AG04449 (cell line): ENCODE measurements around the gene RUNX1.

Experiments
- CTCF ChIA-PET: fragments of 350-600 bp; formaldehyde crosslinking; extraction: SDS; loops from one replicate; lab custom pipeline; 2021; ENCODE audit warnings: antibody characterized with exemption; lab: Yijun Ruan, JAX
- POLR2A ChIA-PET: fragments of 400-600, 350-600 bp; formaldehyde crosslinking; extraction: SDS; loops from one replicate; lab custom pipeline; 2020; ENCODE audit warnings: antibody characterized with exemption, inconsistent platforms; lab: Yijun Ruan, JAX
- DNase-seq: peaks from one replicate; pipeline ENCODE4 v3.0.0-alpha.2; 2010; ENCODE audit warnings: low read depth, low spot score
- H3K4me3 ChIP-seq: 2 replicates; pipeline ENCODE4 v1.5.1; 2011; ENCODE audit warnings: low read depth, mild to moderate bottlenecking, control low read depth, low read length
- TF ChIP-seq, protein P1 (sequence below): IDR thresholded peaks from one replicate; pipeline ENCODE4 v1.5.1; 2011; ENCODE audit warnings: mild to moderate bottlenecking, moderate library complexity, low read length, control low read depth, inconsistent platforms; ENCODE audit not compliant: insufficient read depth; ENCODE audit errors: missing control alignments

RUNX1 gene

DNA sequence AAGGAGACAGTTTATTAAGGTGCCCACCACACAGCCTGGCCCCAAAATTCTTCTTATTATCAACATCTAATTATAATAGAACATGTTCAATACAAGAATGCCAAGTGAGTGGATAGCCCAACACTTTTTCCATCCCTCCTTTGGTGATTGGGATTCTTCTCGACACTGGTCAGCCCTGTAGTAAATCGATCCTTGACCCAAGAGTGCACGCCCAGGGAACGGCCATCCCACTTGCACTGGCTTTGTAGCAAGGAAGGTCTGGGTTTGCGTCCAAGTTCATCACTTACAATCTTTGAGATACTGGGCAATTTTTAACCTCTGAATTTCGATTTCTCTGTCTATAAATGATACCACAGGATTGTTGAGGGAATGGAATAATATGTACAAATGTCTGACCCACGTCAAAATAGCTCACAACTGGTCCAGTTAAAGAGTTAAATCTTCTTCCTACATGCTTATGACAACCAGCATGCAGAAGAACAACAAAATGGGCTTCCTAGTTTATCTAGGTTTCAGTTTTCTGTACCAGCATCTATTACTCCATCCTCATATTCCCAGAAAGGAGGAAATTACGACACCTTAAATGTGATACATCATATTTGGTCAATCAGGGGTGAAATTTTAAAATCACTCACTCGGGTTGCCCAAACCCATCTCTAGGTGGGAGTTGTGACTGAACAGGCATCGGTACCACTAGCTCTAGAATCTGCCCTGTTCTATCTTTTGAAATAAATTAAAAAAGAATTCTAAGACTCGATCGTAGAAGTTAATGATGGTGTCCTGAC lies 218.5 kb downstream of the RUNX1 start:
- CTCF ChIA-PET: interaction anchor here (1.0 kb wide), 1 partner anchor 85 kb away, joined by 3 read pairs; no protein-coding TSS in a partner anchor
- H3K4me3 ChIP-seq: no peak overlapping the region
- POLR2A ChIA-PET: no interaction called here
- DNase-seq: no peak
- TF ChIP-seq, protein P1, sequence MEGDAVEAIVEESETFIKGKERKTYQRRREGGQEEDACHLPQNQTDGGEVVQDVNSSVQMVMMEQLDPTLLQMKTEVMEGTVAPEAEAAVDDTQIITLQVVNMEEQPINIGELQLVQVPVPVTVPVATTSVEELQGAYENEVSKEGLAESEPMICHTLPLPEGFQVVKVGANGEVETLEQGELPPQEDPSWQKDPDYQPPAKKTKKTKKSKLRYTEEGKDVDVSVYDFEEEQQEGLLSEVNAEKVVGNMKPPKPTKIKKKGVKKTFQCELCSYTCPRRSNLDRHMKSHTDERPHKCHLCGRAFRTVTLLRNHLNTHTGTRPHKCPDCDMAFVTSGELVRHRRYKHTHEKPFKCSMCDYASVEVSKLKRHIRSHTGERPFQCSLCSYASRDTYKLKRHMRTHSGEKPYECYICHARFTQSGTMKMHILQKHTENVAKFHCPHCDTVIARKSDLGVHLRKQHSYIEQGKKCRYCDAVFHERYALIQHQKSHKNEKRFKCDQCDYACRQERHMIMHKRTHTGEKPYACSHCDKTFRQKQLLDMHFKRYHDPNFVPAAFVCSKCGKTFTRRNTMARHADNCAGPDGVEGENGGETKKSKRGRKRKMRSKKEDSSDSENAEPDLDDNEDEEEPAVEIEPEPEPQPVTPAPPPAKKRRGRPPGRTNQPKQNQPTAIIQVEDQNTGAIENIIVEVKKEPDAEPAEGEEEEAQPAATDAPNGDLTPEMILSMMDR: no peak

DNA sequence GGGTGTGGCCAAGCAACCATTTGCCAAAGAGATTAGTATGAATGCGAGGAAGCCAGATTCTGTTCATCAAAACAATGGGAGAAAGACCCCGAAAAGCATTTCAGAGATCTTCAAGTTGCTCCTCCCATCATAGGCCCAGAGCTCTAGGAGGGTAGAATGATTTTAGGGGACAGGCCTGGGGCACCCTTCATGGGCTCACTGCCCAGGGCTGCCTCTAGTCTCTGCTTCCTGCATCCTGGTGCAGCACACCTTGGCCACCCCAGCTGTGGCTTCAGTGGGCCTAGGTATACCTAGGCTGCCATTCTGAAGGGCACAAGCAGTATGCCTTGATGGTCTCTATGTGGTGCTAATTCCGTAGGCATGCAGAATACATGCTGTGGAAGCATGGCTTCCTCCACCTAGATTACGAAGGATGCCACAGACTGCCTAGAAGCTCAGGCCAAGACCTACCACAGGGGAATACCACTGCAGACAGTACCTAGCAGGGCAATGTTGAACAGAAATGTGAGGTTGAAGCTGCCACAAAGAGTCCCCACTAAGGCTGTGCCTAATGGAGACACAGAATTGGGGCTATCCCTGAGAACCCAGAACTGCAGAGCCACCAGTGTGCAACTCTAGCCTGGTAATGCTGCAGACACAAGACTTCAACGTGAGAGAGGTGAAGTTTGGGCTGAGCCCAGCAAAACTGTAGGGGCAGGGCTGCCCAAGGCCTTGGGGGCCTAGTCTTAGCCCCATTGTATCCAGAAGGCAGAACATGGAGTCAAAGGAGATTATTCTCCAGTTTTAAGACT lies 221.5 kb downstream of the RUNX1 start:
- no peak overlapping the region for H3K4me3 ChIP-seq
- DNase-seq: no peak
- ChIA-PET POLR2A (no interaction called here), CTCF (no interaction called here)
- TF ChIP-seq, protein P1: no peak

DNA sequence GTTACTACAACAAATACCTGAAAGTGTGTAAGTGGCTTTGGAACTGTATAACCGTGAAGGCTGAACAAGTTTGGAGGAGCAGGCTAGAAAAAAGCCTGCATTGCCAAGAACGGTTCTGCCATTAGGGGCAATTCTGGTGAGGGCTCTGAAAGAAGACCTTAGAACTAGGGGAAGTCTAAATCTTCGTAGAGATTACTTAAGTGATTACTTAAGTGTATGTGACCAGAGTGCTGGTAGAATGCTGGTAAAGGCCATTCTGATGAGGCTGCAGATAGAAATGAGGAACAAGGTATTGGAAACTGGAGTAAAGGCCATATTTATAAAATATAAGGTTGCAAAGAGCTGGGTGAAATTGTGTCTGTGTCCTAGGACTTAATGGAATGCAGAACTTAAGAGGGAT lies 222.3 kb downstream of the RUNX1 start:
- CTCF ChIA-PET: no interaction called here

DNA sequence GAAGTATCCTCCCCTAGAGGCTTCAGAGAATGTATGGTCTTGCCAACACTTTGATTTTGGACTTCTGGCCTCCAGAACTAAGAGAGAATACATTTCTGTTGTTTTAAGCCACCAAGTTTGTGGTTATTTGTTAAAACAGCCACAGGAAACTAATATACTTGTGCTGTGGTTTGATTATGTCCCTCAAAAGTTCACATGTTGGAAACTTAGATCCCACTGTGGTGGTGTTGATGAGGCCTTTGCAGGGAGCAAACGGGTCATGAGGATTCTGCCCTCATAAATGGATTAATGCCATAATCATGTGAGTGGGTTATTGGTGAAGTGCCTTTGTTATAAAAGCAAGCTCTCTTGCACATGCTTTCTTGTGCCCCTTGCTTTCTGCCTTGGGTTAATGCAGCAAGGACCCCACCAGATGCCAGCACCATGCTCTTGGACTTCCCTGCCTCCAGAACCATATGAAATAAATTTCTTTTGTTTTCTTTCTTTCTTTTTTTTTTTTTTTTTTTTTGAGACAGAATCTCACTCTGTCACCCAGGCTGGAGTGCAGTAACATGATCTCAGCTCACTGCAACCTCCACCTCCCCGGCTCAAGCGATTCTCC lies 223.1 kb downstream of the RUNX1 start:
- DNase-seq: no peak
- CTCF ChIA-PET: no interaction called here

More for the DNA sequence above, 222.3 kb downstream of the RUNX1 start:
- H3K4me3 ChIP-seq: no peak overlapping the region
- no peak for DNase-seq
- POLR2A ChIA-PET: interaction anchor here (0.6 kb wide), 1 partner anchor 531 kb away, joined by 3 read pairs; no protein-coding TSS in a partner anchor
- TF ChIP-seq, protein P1: no peak

DNA sequence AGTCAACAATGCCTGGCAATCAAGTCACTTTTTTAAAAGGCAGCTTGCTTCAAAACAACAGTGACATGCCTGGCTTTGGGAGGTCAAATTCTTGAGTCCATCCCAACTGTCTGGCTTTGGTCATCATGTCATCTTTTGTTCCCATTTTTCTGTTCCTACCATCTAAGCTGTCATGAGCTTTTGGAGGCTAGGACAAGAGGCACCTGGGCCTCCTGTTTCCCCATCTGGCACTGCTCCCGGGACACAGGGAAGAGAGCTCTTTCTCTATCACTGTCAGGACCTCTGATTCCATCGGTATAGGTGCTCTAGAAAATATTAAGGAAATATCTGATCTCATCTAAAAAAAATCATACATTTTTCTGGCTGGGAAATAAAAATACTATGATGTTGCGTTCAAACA lies 224.0 kb downstream of the RUNX1 start:
- CTCF ChIA-PET: interaction anchor here (1.0 to 1.2 kb wide), 2 partner anchors 11 to 79 kb away, joined by 3 read pairs; no protein-coding TSS in a partner anchor
- no peak for DNase-seq
- POLR2A ChIA-PET: no interaction called here
- TF ChIP-seq, protein P1: no peak
- no peak overlapping the region for H3K4me3 ChIP-seq

More for the DNA sequence above, 223.1 kb downstream of the RUNX1 start:
- TF ChIP-seq, protein P1: no peak
- no peak overlapping the region for H3K4me3 ChIP-seq
- POLR2A ChIA-PET: interaction anchor here (0.6 kb wide), 1 partner anchor 532 kb away, joined by 3 read pairs; no protein-coding TSS in a partner anchor
